Epidermal melanocyte (primary cell): ENCODE data around the gene DAPL1.
"Not testable (repeated sequence)": the region's sequence is repeated elsewhere in the genome, so short reads cannot be mapped to it uniquely, and the experiment has no call there.

Experiments used
- DNase-seq: peaks from one replicate; pipeline ENCODE4 v3.0.0; 2011; ENCODE audit warnings: low spot score; ENCODE audit not compliant: insufficient read length

DAPL1 gene

DNA sequence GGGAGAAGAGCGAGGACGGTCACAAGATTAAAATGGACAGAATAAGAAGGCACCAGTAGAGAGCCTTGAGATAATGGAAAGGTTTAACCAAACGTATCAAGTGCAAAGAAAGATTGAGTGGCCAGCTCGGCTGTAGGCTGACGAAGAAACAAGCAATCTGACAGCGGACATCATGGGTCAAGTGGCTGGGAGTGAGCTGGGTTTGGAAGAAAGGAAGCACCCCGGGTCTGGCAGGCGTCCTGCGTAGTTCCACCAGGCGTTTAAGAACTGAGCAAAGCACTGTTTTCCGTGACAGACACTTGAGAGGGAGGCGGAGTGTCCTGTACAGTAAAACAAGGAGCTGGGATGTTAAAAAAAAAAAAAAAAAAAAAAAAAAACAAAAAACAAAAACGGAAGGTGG, 27.1 kb downstream of the DAPL1 start:
- no peak for DNase-seq

GRCh38 chr2:158823486-158824237, 28.5 kb downstream of the DAPL1 start:
- no peak for DNase-seq

GRCh38 chr2:158825021-158825420, 29.9 kb downstream of the DAPL1 start:
- no peak for DNase-seq

GRCh38 chr2:158826965-158827364, 31.8 kb downstream of the DAPL1 start:
- no peak for DNase-seq

DNA sequence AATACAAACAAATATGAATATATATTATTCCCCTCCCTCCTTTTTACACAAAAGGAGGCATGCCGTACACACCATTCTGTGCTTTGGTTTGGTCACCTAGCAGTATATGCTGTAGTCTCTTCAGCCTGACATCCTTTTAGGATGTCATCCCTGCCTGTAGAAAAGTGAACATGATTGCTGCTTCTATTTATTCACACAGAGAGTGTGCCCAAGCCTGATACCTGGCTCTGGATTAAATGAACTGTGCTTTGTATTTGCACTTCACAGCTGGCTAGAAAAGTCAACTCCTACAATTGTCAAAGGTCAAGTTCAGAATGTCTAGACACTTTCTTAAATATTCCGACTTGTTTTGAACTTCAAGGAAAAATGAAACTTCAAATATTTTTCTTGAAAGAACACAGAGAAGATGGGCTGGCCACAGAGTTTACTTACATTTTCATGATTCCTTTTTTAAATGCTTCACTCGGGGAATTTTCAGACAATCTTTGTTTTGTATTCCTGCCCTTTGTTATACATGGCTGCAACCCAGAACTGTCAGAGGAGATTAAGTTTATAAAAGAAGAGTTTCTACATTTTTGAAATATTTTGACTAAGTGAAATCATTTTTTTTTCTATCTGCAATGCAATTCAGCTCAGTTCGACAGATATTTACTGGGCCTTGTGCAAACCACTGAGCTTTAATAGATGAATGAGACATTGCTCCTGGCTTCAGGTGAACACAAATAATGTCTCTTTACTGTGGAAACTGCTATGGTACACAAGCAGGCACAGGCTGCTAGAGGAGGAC, 33.5 kb downstream of the DAPL1 start:
- DNase-seq = no peak

DNA sequence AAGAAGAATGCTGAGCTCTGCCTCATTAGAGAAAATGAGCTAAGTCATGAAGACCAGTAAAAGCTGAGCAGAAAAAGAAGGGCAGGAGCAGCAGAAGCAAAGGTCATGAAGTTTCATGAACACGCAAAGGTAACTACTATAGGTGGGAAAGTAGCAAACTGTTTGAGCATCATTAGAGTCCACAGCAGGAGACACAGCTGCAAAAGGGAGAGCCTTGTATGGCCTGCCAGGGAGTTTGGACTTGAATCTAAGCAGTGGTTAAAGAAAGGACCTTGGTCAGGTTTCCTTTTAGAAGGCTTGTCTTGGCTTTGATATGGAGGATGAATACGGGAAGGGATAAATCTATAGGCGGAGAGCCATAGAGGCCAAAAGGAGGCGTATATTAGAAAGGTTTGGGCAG, 34.0 kb downstream of the DAPL1 start:
- no peak for DNase-seq

DNA sequence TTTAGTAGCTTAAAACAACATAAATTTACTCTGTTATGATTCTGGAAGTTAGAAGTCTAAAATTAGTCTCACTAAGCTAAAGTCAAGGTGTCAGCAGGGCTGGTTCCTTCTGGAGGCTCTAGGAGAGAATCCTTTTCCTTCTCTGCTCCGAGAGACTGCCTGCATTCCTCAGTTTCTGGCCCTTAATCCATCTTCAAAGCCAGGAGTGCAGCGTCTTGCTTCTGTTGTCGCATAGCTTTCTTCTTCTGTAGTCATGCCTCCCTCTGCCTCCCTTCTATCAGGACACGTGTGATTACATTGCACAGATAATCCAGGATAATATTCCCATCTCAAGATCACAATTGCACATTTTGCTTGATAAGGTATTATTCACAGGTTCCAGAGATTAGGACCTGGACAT, 35.1 kb downstream of the DAPL1 start:
- no peak for DNase-seq

DNA sequence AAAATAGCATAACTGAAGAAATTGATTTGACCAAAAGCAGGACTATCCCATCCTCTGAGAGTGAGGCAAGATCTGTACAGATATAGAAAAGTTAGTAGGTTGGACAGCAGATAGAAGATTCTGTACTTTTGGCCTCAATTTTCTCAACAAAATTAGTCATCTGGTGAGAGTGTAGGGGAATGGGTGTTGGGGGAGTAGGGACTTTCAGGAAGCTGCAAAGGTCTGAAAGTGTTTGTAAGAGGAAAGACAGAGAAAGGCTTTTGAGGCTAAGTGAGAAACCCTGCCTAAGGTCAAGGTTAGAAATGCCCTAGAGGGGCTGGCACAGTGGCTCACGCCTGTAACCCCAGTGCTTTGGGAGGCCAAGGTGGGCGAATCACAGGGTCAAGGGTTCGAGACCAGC, 40.3 kb downstream of the DAPL1 start:
- no peak for DNase-seq

DNA sequence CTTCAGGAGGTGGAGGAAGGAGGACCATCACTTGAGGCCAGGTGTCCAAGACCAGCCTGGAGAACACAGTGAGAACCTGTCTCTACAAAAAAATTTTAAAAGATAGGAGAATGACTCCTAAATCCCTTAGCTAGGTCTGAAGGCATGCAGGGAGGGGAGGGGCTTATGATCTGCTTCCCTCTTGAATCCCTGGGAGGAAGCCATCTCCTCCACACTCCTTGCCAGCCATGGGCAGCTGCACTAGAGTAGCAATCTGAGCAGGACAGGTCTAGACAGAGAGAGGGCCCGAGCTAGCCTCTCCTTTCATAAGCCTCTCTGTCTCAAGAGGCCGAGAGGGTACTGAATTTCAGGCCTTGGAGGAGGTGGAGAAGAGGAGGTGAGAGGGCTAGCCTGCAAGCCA, 42.5 kb downstream of the DAPL1 start:
- no peak for DNase-seq

- peak; percentile 36 for DNase-seq
Measured at GRCh38 chr2:158841850-158842249, 46.7 kb downstream of the DAPL1 start.

GRCh38 chr2:158845444-158845843, 50.3 kb downstream of the DAPL1 start:
- no peak for DNase-seq

DNA sequence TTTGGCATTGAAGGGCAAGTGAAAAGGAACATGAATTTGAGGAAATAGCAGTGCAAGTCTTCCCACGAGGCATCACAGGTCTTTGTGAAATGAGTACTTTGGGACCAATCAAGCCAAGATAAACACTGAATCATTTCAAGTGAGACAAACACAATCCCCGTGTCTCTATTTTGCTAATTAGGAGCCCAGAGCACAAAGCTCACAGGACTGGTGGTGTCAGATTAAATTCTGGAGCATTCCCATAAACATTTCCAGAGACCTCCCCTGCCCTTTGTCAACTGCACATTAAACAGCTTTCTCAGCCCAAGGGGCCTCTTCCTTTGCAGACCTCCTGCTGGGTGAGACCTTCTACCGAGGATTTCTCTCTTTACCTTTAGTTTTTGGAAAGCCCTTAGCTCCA, 50.7 kb downstream of the DAPL1 start:
- no peak for DNase-seq

DNA sequence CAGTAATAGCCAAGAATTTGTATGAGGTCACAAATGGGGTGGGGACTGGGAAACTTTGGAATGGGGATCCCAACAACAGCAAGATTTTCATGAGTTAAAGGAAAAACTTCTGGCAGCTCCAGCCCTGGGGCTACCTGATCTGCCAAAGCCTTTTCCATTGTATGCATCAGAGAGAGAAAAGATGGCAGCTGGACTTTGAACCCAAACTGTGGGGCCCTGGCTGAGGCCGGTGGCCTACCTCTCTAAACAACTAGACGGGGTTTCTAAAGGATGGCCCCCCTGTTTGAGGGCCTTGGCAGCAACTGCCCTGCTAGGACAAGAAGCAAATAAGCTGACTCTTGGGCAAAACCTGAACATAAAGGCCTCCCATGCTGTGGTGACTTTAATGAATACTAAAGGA, 52.4 kb downstream of the DAPL1 start:
- DNase-seq = not testable (repeated sequence)

GRCh38 chr2:158848031-158848970, 53.2 kb downstream of the DAPL1 start:
- DNase-seq = not testable (repeated sequence)

GRCh38 chr2:158860179-158860578, 65.1 kb downstream of the DAPL1 start:
- DNase-seq = not testable (repeated sequence)

GRCh38 chr2:158861626-158862025, 66.5 kb downstream of the DAPL1 start:
- DNase-seq = not testable (repeated sequence)

DNA sequence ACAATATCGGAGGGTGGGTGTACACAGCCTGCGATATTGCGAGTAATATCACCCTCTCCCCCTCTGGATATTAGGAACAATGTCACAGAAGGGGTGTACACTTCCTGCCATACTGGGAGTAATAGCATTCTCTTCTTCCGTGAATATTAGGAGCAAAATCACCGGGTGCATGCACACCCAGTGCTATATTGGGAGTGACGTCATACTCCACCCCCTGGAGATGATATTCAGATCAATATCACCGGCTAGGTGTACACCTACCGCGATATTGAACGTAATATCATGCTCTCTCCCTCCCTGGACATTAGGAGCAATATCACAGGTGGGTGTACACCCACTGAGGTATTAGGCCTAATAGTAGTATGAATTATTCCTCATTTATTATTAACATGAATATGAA, 70.4 kb downstream of the DAPL1 start:
- DNase-seq = not testable (repeated sequence)
